Tibial artery (tissue), 4 donors: ENCODE measurements around the gene FAM13A.

Experiments used
- DNase-seq, 2 donors: peaks; one replicate each; pipeline ENCODE4 v3.0.0-alpha.2; 2019
- H3K27ac ChIP-seq, 2 donors: fragments of 200-600 bp; sonication (generic) in 1 of 2; 1 replicate in 1 of 2; 2 replicates in 1 of 2; pipeline ENCODE4 v1.5.1; 2018 to 2019; ENCODE audit warnings: mild to moderate bottlenecking in 1 of 2
- H3K27me3 ChIP-seq, 2 donors: fragments of 200-600 bp; sonication (generic) in 1 of 2; one replicate each; pipeline versions ENCODE4 v1.5.1 to v1.6.0; 2016 to 2019
- H3K36me3 ChIP-seq, 3 donors: fragments of 200-600 bp; sonication (generic) in 2 of 3; one replicate each; pipeline ENCODE4 v1.5.1; 2016 to 2019; ENCODE audit warnings: mild to moderate bottlenecking in 2 of 3
- H3K4me1 ChIP-seq, 4 donors: fragments of 200-600 bp; sonication (generic) in 2 of 4; 1 replicate in 3 of 4; 2 replicates in 1 of 4; pipeline ENCODE4 v1.5.1; 2016 to 2019
- H3K4me3 ChIP-seq, 2 donors: fragments of 200-600 bp; sonication (generic) in 1 of 2; 1 replicate in 1 of 2; 2 replicates in 1 of 2; pipeline ENCODE4 v1.5.1; 2018 to 2019; ENCODE audit warnings: mild to moderate bottlenecking in 2 of 2
- H3K9me3 ChIP-seq, 3 donors: fragments of 200-600 bp; sonication (generic) in 1 of 3; one replicate each; pipeline ENCODE4 v1.5.1; 2016 to 2019
- intact Hi-C: fragments of 100-400 bp; cut with DNase I; formaldehyde crosslinking; loops from one replicate; pipeline ENCODE4 v1.15.0; 2023; ENCODE audit warnings: low total_unique reads
- TF ChIP-seq, protein P1 (sequence below), 2 experiments: fragments of 200-600 bp in 1 of 2; fragments of 450-650 bp in 1 of 2; IDR thresholded peaks; one replicate each; pipeline ENCODE4 v1.5.1; 2017 to 2019; ENCODE audit warnings: antibody characterized with exemption in 2 of 2, mild to moderate bottlenecking in 1 of 2, moderate library complexity in 1 of 2

Gene FAM13A

GRCh38 chr4:88705805-88706492 lies 351.0 kb downstream of the FAM13A start:
- DNase-seq: no peak
- Histone ChIP-seq H3K4me3 (no peak overlapping the region), H3K27ac (peak overlapping the region; percentile 62 to 79), H3K9me3 (no peaks in the 10 kb centered on the region), H3K36me3 (peaks cover 19 to 57% (median 24%) of the 10 kb centered on the region in 3 donors), H3K27me3 (no peaks in the 10 kb centered on the region), H3K4me1 (peaks cover 0 to 23% (median 21%) of the 10 kb centered on the region in 4 donors)
- intact Hi-C loops: loop anchor here (2.0 to 10.0 kb wide), 3 partner anchors 109 to 399 kb away; no protein-coding TSS in a partner anchor
- TF ChIP-seq, protein P1, sequence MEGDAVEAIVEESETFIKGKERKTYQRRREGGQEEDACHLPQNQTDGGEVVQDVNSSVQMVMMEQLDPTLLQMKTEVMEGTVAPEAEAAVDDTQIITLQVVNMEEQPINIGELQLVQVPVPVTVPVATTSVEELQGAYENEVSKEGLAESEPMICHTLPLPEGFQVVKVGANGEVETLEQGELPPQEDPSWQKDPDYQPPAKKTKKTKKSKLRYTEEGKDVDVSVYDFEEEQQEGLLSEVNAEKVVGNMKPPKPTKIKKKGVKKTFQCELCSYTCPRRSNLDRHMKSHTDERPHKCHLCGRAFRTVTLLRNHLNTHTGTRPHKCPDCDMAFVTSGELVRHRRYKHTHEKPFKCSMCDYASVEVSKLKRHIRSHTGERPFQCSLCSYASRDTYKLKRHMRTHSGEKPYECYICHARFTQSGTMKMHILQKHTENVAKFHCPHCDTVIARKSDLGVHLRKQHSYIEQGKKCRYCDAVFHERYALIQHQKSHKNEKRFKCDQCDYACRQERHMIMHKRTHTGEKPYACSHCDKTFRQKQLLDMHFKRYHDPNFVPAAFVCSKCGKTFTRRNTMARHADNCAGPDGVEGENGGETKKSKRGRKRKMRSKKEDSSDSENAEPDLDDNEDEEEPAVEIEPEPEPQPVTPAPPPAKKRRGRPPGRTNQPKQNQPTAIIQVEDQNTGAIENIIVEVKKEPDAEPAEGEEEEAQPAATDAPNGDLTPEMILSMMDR (IDR thresholded peaks at IDR 0.05): no peak

DNA sequence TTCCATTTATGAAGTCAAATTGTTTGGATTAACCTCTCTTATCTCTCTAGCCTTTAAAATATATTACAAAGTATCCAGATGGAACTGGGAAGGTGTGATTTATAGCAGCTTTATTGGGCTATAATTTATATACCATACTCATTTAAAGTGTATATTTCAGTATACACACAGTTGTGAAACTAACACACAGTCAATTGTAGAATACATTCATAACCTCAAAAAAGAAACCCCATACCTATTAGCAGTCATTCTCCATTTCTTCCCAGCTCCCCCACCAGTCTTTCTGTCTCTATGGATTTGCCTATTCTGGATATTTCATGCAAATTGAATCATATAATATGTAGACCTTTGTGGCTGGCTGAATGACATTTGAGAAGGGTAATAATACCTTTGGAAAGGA lies 351.8 kb downstream of the FAM13A start:
- TF ChIP-seq, protein P1 (IDR thresholded peaks at IDR 0.05): no peak
- H3K9me3 ChIP-seq: no peaks in the 10 kb centered on the region
- no peak overlapping the region for H3K4me3 ChIP-seq
- intact Hi-C loops: loop anchor here (10.0 kb wide), 2 partner anchors 110 to 400 kb away; no protein-coding TSS in a partner anchor
- H3K4me1 ChIP-seq: peaks cover 0 to 23% (median 21%) of the 10 kb centered on the region in 4 donors
- H3K27me3 ChIP-seq: no peaks in the 10 kb centered on the region
- DNase-seq: no peak
- peaks cover 15 to 50% (median 17%) of the 10 kb centered on the region in 3 donors for H3K36me3 ChIP-seq
- peak overlapping the region; percentile 62 to 79 for H3K27ac ChIP-seq

GRCh38 chr4:88702782-88703181 lies 354.2 kb downstream of the FAM13A start:
- TF ChIP-seq, protein P1 (IDR thresholded peaks at IDR 0.05): no peak
- H3K27me3 ChIP-seq: no peaks in the 10 kb centered on the region
- H3K27ac ChIP-seq: no peak overlapping the region
- no peaks in the 10 kb centered on the region for H3K9me3 ChIP-seq
- intact Hi-C loops: loop anchor here (10.0 kb wide), 2 partner anchors 112 to 402 kb away; no protein-coding TSS in a partner anchor
- peaks cover 9 to 46% (median 15%) of the 10 kb centered on the region in 3 donors for H3K36me3 ChIP-seq
- no peak overlapping the region for H3K4me3 ChIP-seq
- H3K4me1 ChIP-seq: peaks cover 0 to 23% (median 21%) of the 10 kb centered on the region in 4 donors
- DNase-seq: no peak

DNA sequence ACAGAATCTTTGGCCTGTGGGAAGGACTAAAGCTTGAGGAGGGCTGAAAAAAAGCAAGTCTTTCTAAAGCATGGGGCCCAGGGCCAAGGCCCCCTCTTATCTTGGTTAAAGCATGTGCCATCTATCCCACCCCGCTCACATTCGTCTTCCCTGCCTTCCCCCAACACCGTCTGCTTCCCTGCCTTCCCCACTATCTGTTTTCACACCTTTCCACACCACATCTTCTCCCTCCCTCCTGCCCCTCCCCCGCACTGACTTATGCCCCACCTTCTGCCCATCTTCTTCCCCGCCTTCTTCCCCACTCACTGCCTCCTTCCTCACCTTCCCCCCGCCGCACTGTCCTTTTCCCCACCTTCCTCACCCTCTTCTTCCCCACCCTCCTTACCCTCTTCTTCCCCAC lies 358.5 kb downstream of the FAM13A start:
- TF ChIP-seq, protein P1 (IDR thresholded peaks at IDR 0.05): no peak
- peaks cover 0 to 28% (median 5%) of the 10 kb centered on the region in 3 donors for H3K36me3 ChIP-seq
- DNase-seq: no peak
- H3K27me3 ChIP-seq: no peaks in the 10 kb centered on the region
- intact Hi-C loops: no loop called here
- no peaks in the 10 kb centered on the region for H3K9me3 ChIP-seq
- H3K27ac ChIP-seq: peak overlapping the region; percentile 83 to 85
- H3K4me1 ChIP-seq: no peaks in the 10 kb centered on the region
- no peak overlapping the region for H3K4me3 ChIP-seq

GRCh38 chr4:88697588-88698329 lies 359.2 kb downstream of the FAM13A start, which contains the start of gene NAP1L5:
TSS of gene NAP1L5 (minus strand) at chr4:88697829. CDS start at chr4:88697754, 75 bp downstream.
- Histone ChIP-seq H3K27me3 (no peaks in the 10 kb centered on the region), H3K36me3 (peaks cover 0 to 23% (median 5%) of the 10 kb centered on the region in 3 donors), H3K4me1 (no peaks in the 10 kb centered on the region), H3K4me3 (peak within 1 kb of the TSS; percentile 69 to 73), H3K9me3 (no peaks in the 10 kb centered on the region), H3K27ac (peak within 1 kb of the TSS; percentile 83 to 85)
- DNase-seq: peak; percentile 49 to 88
- intact Hi-C loops: no loop called here
- TF ChIP-seq, protein P1 (IDR thresholded peaks at IDR 0.05): no peak
